Measurements from ENCODE around the gene LRP5.
A peak's percentile ranks its signal among the peaks of the same experiment; 100 is the strongest.

LRP5 gene

GRCh38 chr11:68345776-68346461, 33.5 kb downstream of the LRP5 start:
- Histone ChIP-seq H3K4me1 (peaks cover 54 to 91% (median 88%) of the 10 kb centered on the region in 10 experiments), H4K20me1 (peaks cover 18 to 100% (median 84%) of the 10 kb centered on the region in 11 experiments; a peak in 20 of 22 replicates), H3K9me3 (replicated peaks in 1 of 11) (peaks cover 0 to 10% (median 7%) of the 10 kb centered on the region in 11 experiments; a peak in 8 of 22 replicates), H3K27me3 (peaks cover 0 to 16% (median 0%) of the 10 kb centered on the region in 11 experiments; a peak in 2 of 22 replicates), H3K27ac (peak overlapping the region in 9 of 11 experiments; percentile 21 to 63 (median 53); a peak in 15 of 22 replicates), H3K36me3 (peaks cover 0 to 49% (median 27%) of the 10 kb centered on the region in 11 experiments; a peak in 15 of 22 replicates), H3K4me2 (peak overlapping the region; percentile 69 to 91 (median 83)), H3K4me3 (peak overlapping the region in 7 of 10 experiments; percentile 0 to 36 (median 31); a peak in 8 of 20 replicates), H3K9ac (peak overlapping the region in 10 of 11 experiments; percentile 1 to 59 (median 38); a peak in 17 of 22 replicates)
- TF ChIP-seq Cebpa-rat (IDR thresholded peaks at IDR 0.05), result no peak

- peaks cover 0 to 10% (median 7%) of the 10 kb centered on the region in 11 experiments; a peak in 8 of 22 replicates for H3K9me3 ChIP-seq (replicated peaks in 1 of 11)
- peaks cover 16 to 100% (median 84%) of the 10 kb centered on the region in 11 experiments; a peak in 20 of 22 replicates for H4K20me1 ChIP-seq
- no peak for TF ChIP-seq Cebpa-rat (IDR thresholded peaks at IDR 0.05)
- H3K9ac ChIP-seq, result peak overlapping the region in 10 of 11 experiments; percentile 1 to 59 (median 38); a peak in 18 of 22 replicates
- peaks cover 50 to 91% (median 88%) of the 10 kb centered on the region in 10 experiments for H3K4me1 ChIP-seq
- peak overlapping the region in 7 of 10 experiments; percentile 0 to 36 (median 31); a peak in 8 of 20 replicates for H3K4me3 ChIP-seq
- peaks cover 0 to 52% (median 27%) of the 10 kb centered on the region in 11 experiments; a peak in 15 of 22 replicates for H3K36me3 ChIP-seq
- peak overlapping the region in 9 of 11 experiments; percentile 21 to 63 (median 53); a peak in 15 of 22 replicates for H3K27ac ChIP-seq
- H3K4me2 ChIP-seq, result peak overlapping the region; percentile 69 to 91 (median 83)
- H3K27me3 ChIP-seq, result peaks cover 0 to 16% (median 0%) of the 10 kb centered on the region in 11 experiments; a peak in 2 of 22 replicates
These were observed 34.0 kb downstream of the LRP5 start for GRCh38 chr11:68346462-68346790.

GRCh38 chr11:68347345-68347744, 35.0 kb downstream of the LRP5 start:
- no peak for TF ChIP-seq Cebpa-rat (IDR thresholded peaks at IDR 0.05)
- Histone ChIP-seq H3K9ac (peak overlapping the region in 4 of 11 experiments; percentile 31 to 52 (median 50); a peak in 7 of 22 replicates), H3K4me3 (no peak overlapping the region), H3K27ac (peak overlapping the region in 3 of 11 experiments; percentile 15 to 56 (median 53); a peak in 2 of 22 replicates), H3K4me1 (peaks cover 43 to 90% (median 81%) of the 10 kb centered on the region in 10 experiments), H3K27me3 (peaks cover 0 to 13% (median 0%) of the 10 kb centered on the region in 11 experiments; a peak in 2 of 22 replicates), H3K36me3 (peaks cover 0 to 61% (median 27%) of the 10 kb centered on the region in 11 experiments; a peak in 15 of 22 replicates), H4K20me1 (peaks cover 15 to 100% (median 84%) of the 10 kb centered on the region in 11 experiments; a peak in 20 of 22 replicates), H3K9me3 (replicated peaks in 1 of 11) (peaks cover 0 to 10% (median 7%) of the 10 kb centered on the region in 11 experiments; a peak in 8 of 22 replicates), H3K4me2 (peak overlapping the region; percentile 69 to 91 (median 83))

GRCh38 chr11:68347841-68348240, 35.5 kb downstream of the LRP5 start:
- Histone ChIP-seq H3K4me1 (peaks cover 38 to 90% (median 77%) of the 10 kb centered on the region in 10 experiments), H3K27ac (peak overlapping the region in 2 of 11 experiments; percentile 15 to 53; a peak in 2 of 22 replicates), H3K9me3 (replicated peaks in 1 of 11) (peaks cover 0 to 10% (median 7%) of the 10 kb centered on the region in 11 experiments; a peak in 8 of 22 replicates), H3K4me3 (no peak overlapping the region), H3K36me3 (peaks cover 0 to 66% (median 27%) of the 10 kb centered on the region in 11 experiments; a peak in 15 of 22 replicates), H3K9ac (0 out of 22 replicates have a peak overlapping the region, but pooled peaks of 1 of the 11 experiments have one; percentile 50), H3K4me2 (peak overlapping the region; percentile 69 to 91 (median 83); a peak in 19 of 22 replicates), H3K27me3 (peaks cover 0 to 8% (median 0%) of the 10 kb centered on the region in 11 experiments; a peak in 2 of 22 replicates), H4K20me1 (peaks cover 15 to 100% (median 84%) of the 10 kb centered on the region in 11 experiments; a peak in 20 of 22 replicates)
- no peak for TF ChIP-seq Cebpa-rat (IDR thresholded peaks at IDR 0.05)

GRCh38 chr11:68349461-68350249, 37.3 kb downstream of the LRP5 start:
- Histone ChIP-seq H3K9me3 (replicated peaks in 1 of 11) (peaks cover 0 to 10% (median 7%) of the 10 kb centered on the region in 11 experiments; a peak in 8 of 22 replicates), H4K20me1 (peaks cover 23 to 100% (median 85%) of the 10 kb centered on the region in 11 experiments; a peak in 20 of 22 replicates), H3K4me3 (no peak overlapping the region), H3K9ac (no peak overlapping the region), H3K4me1 (peaks cover 34 to 90% (median 77%) of the 10 kb centered on the region in 10 experiments), H3K36me3 (peaks cover 0 to 72% (median 31%) of the 10 kb centered on the region in 11 experiments; a peak in 15 of 22 replicates), H3K27ac (no peak overlapping the region), H3K27me3 (no peaks in the 10 kb centered on the region), H3K4me2 (peak overlapping the region in 9 of 11 experiments; percentile 25 to 73 (median 63); a peak in 17 of 22 replicates)
- TF ChIP-seq Cebpa-rat (IDR thresholded peaks at IDR 0.05), result no peak

- Histone ChIP-seq H3K4me2 (peak overlapping the region in 9 of 11 experiments; percentile 25 to 73 (median 63); a peak in 17 of 22 replicates), H3K27me3 (no peaks in the 10 kb centered on the region), H3K9ac (peak overlapping the region in 1 of 11 experiments; percentile 6; a peak in 1 of 22 replicates), H4K20me1 (peaks cover 27 to 100% (median 97%) of the 10 kb centered on the region in 11 experiments; a peak in 20 of 22 replicates), H3K27ac (peak overlapping the region in 1 of 11 experiments; percentile 22; a peak in 2 of 22 replicates), H3K4me1 (peaks cover 45 to 90% (median 77%) of the 10 kb centered on the region in 10 experiments), H3K36me3 (peaks cover 0 to 65% (median 27%) of the 10 kb centered on the region in 11 experiments; a peak in 14 of 22 replicates), H3K9me3 (replicated peaks in 1 of 11) (peaks cover 0 to under 1% (median 0%) of the 10 kb centered on the region in 11 experiments; a peak in 2 of 22 replicates), H3K4me3 (no peak overlapping the region)
- no peak for TF ChIP-seq Cebpa-rat (IDR thresholded peaks at IDR 0.05)
These were observed 38.5 kb downstream of the LRP5 start for GRCh38 chr11:68350759-68351449.

- H3K4me3 ChIP-seq, result no peak overlapping the region
- H3K9ac ChIP-seq, result no peak overlapping the region
- H3K27ac ChIP-seq, result peak overlapping the region in 1 of 11 experiments; percentile 15; a peak in 1 of 22 replicates
- peaks cover 37 to 90% (median 77%) of the 10 kb centered on the region in 10 experiments for H3K4me1 ChIP-seq
- H3K9me3 ChIP-seq (replicated peaks in 1 of 11), result no peaks in the 10 kb centered on the region; a peak in 1 of 22 replicates
- no peaks in the 10 kb centered on the region for H3K27me3 ChIP-seq
- TF ChIP-seq Cebpa-rat (IDR thresholded peaks at IDR 0.05), result no peak
- peaks cover 0 to 71% (median 35%) of the 10 kb centered on the region in 11 experiments; a peak in 14 of 22 replicates for H3K36me3 ChIP-seq
- peaks cover 27 to 100% (median 98%) of the 10 kb centered on the region in 11 experiments; a peak in 20 of 22 replicates for H4K20me1 ChIP-seq
- H3K4me2 ChIP-seq, result peak overlapping the region in 8 of 11 experiments; percentile 27 to 73 (median 63); a peak in 14 of 22 replicates
These were observed 39.3 kb downstream of the LRP5 start for GRCh38 chr11:68351450-68352275.

Measured in BLaER1 treated with 17β-estradiol and CSF1 and Interleukin-3, amounts not matched to agents 10 nM and 100 nM (cell line).